Astrocyte (in vitro differentiated cells and primary cell): ENCODE results near the gene POLE3.

Source experiments
- EZH2 ChIP-seq: IDR thresholded peaks from 2 replicates; pipeline ENCODE4 v1.6.1; 2012; ENCODE audit warnings: mild to moderate bottlenecking, low read length, inconsistent platforms; ENCODE audit not compliant: insufficient read depth
- TF ChIP-seq, protein P1 (sequence below): IDR thresholded peaks from 2 replicates; pipeline ENCODE4 v1.5.1; 2011; ENCODE audit warnings: low read depth, mild to moderate bottlenecking, inconsistent platforms, low read length, moderate library complexity; ENCODE audit not compliant: insufficient read depth

DNA sequence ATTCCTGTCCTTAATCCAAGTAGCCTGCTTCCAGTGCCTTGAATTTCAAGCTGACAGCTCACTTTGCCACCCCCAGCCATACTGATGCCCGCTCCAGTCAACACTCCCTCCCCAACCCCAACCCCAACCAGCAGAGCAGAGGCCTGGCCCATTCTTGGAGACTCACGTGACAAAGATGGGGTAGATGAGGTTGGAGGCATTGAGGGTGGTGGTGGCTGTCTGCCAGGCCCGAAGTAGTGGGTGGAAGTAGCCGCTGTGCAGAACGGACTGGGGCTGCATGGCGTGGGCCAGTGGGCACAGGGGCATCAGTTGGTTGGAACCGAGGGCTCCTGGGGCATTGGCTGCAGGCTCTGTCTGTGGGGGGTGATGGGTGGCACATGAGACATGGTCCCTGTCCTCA lies 17.2 kb downstream of the POLE3 start:
- TF ChIP-seq, protein P1, sequence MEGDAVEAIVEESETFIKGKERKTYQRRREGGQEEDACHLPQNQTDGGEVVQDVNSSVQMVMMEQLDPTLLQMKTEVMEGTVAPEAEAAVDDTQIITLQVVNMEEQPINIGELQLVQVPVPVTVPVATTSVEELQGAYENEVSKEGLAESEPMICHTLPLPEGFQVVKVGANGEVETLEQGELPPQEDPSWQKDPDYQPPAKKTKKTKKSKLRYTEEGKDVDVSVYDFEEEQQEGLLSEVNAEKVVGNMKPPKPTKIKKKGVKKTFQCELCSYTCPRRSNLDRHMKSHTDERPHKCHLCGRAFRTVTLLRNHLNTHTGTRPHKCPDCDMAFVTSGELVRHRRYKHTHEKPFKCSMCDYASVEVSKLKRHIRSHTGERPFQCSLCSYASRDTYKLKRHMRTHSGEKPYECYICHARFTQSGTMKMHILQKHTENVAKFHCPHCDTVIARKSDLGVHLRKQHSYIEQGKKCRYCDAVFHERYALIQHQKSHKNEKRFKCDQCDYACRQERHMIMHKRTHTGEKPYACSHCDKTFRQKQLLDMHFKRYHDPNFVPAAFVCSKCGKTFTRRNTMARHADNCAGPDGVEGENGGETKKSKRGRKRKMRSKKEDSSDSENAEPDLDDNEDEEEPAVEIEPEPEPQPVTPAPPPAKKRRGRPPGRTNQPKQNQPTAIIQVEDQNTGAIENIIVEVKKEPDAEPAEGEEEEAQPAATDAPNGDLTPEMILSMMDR: no peak
- TF ChIP-seq EZH2: no peak
